GM19193 (cell line): ENCODE data around the gene LAMA4.

Experiments used
- POLR2A ChIP-seq: IDR thresholded peaks from 4 replicates; pipeline ENCODE4 v1.6.1; 2011; ENCODE audit not compliant: insufficient read depth, insufficient read length; ENCODE audit errors: extremely low read depth

LAMA4 gene

DNA sequence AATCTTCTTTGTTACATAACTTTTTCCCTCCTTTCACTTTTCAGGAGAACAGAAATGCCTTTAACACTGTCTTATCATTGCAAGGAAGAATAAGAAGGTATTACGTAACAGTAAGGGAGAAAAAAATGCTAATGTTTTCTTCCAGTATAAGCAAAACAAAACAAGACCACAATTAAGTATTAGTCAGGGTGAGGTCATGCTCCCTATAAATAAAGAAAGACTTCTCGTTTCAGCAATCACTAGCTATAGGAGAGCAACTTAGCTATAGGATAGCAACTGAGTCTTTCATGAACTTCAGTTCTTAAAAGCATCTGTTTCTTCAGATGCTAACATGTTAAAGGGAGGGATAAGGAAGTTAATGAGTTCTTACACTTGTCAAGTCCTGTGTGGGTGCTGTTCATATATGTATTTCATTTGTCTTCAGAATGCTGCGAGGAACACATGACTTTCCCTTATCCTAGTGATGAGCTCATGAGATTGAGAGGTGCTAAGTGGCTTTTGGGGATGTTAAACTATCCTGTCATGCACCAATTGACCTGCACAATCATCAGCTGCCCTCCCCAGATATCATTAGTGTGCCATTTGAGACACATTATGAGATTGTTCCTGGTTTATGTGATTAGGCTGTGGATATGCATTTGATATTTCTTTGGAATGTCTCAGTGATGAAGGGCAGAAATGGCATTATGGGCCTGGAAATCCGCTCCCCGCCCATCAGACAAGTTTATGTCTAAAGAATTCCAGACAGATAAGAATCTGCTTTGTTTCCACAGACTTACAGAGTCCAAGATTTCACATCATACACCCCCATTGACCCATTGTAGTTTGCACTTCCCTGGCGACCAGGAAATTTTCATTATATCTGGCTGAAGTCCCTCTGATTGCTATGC lies 37.5 kb downstream of the LAMA4 start:
- no peak for TF ChIP-seq POLR2A

DNA sequence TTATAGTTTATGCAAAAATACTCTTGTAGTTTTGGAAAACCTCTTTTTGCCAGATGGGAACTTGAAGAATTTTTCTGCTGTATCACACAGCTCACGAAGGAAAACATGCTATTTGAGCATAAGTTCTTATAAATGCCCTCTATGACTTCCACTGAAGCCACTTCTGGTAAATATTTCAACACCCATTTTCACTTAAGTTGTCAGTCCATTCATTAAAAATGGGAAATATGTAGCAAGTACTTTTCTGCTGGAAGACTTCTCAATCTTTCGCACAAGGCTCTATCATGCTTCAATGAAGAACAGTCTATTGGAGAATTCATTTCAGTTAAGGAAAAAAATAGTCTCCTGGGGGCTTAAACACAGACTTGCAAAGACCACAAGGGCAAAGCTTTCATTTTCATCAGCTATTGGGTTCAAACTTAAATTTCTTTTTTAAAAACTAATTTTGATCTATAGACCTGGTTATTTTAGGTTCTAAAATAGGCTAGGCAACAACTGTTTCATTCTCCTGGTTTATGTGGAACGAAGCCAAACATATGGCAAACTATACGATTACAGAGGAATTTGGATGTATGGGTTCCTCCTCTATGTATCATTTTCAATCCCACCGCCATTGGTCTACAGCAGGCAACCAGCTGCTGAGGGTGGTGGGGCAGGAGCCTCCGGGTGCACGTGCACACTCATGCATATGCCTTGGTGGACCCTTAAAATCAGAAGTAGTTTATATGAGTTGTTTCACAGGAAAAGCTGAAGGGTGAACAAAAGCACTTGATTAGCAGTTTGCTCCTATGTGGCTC lies 38.7 kb downstream of the LAMA4 start:
- TF ChIP-seq POLR2A = no peak

DNA sequence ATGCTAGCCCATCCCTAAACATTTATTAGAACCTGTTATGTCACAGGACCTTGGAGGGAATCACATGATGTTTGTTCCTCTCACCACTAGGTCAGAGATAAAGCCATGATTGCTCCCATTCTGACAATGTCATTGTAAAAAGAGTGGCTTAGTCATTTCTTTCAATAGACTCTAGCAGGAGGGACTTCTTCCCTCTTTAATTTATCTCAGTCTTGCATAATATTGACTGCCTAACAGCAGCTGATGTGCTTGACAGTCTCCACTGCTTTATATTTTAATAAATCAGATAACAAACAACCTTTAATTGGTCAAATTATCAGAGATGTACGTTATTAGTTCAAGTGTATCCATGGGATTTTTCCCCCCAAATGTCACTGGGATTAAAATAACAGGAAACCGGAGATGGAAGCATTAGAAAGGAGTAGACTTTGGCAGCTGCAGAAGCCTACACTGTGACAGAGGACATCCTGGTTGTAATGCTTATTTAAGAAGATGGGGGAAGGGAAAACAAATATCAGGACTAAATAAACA lies 39.6 kb downstream of the LAMA4 start:
- TF ChIP-seq POLR2A = no peak

DNA sequence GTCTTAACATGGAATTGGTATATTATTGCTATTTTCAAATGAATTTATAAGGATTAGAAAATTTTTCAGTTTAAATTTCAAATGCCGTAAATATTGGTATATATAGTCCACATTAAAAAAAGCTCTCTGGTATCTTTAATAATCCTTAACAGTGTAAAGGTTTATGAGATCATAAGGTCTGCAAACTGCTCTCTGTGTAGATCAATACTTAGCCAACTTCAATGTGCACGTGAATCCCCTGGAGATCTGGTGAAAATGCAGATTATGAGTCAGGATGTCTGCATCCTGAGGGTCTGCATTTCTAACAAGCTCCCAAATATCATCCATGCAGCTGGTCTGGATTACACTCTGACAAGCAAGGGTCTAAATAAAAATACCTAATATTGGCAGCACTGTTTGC lies 43.5 kb downstream of the LAMA4 start:
- no peak for TF ChIP-seq POLR2A

DNA sequence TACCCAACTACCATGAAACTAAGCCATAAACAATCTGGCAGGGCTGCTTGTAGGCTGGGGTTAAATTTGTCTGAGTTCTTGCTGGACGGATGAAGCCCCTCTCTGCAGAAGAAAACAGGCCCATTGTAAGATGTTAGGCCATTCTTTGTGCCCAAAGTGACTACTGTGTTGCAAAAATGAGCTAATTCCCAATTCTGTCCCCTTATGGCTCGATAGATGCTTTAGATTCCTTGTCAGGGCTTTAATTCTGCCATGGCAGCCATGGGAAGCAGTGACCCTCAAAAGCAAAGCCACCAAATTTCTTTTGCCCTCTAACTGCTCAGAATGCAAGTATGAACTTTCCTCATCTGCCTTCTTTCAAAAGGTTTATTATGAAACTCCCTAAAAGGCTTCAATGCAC lies 45.2 kb downstream of the LAMA4 start:
- no peak for TF ChIP-seq POLR2A

DNA sequence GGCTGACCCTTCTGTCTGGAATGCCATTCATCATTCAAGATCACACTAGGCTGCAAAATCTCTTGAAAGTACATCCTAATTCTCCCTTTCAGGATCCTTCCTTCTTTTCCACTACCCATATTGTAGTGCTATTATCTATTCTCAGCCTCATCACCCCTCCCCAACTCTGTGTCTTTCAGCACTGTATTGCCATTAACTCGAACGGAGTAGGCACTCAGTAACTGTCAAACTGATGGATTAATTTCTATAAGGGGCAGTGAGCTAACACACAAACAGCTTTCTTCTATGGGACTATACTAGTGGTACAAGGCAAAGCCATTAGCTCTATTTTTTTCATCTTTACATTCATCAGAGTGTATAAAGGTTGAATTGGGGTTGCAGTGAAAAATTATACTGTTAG lies 46.6 kb downstream of the LAMA4 start:
- TF ChIP-seq POLR2A = no peak

DNA sequence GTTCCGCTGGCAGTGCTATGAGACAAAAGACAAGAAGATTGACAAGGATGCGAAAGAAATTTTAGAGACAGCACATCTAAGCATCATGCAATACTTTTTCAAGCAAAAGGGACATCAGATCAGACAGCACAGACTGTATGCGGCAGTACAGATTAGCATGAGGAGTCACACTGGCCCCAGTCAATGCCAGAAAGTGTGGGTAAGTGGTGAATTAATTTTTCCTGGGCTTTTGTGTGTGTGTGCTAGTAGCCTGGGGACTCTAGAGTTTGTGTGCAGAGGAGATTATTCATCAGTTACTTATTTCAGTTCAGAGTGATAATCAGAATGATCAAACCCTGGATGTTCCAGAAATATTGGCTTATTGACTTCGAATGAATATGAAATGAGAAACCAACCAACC lies 47.2 kb downstream of the LAMA4 start:
- no peak for TF ChIP-seq POLR2A

DNA sequence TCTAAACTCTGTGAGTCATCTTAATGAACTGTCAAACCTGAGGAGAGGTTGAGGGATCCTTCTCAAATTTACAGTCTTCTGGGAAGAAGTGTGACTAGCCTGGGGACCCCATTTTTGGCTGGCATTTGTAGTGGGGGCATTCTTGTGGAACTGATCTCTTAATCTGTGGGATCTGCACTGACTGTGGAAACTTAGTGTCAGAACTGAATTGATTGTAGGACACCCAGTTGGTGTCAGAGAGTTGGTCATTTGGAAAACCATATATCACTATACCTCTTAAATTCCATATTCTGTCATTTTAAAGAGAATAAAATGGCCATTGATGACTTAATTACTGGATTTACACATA lies 48.3 kb downstream of the LAMA4 start:
- no peak for TF ChIP-seq POLR2A

DNA sequence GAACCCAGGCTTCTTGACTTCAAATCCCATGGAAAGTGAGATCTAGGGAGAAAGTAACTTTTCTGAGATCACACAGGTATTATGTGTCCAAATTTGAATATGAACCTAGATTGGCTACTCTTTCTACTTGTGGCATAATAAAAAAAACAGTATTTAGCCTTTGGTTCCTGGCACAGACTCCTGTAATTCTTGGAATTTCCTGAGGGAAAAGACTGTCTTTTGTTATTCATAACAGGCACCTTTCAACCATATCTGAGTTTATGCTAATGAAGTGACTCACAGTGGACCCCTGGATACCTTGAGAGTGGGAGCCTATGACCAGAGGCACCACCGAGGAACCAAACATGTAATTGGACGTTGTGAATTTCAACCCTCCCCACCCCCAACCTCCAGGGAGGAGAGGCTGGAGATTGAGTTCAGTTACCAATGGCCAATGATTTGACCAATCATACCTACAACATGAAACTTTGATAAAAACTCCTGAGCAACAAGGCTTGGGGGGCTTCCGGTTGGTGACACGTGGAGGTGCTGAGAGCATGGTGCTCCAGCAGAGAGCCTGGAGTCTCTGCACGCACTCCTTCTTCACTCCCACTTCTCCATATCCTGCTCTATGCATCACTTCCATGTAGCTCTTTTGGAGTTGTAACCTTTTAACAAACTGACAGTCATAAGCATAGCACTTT lies 48.8 kb downstream of the LAMA4 start:
- TF ChIP-seq POLR2A = no peak

DNA sequence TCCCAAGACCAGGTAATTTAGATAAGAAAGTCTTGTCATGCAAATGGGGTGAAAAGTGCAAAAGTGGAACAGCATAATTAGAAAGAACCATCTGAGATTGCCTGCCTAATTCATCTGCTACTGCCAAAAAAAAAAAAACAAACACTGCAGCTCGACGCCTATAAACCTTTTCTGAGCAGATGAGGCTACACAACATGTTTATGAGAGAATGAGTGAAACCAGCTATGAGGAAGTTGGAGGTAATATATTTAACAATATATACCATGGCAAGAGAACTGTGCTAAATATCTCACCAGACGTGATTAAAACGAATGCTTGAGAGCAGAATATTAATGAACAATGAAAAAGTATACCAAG lies 50.0 kb downstream of the LAMA4 start:
- TF ChIP-seq POLR2A = no peak

DNA sequence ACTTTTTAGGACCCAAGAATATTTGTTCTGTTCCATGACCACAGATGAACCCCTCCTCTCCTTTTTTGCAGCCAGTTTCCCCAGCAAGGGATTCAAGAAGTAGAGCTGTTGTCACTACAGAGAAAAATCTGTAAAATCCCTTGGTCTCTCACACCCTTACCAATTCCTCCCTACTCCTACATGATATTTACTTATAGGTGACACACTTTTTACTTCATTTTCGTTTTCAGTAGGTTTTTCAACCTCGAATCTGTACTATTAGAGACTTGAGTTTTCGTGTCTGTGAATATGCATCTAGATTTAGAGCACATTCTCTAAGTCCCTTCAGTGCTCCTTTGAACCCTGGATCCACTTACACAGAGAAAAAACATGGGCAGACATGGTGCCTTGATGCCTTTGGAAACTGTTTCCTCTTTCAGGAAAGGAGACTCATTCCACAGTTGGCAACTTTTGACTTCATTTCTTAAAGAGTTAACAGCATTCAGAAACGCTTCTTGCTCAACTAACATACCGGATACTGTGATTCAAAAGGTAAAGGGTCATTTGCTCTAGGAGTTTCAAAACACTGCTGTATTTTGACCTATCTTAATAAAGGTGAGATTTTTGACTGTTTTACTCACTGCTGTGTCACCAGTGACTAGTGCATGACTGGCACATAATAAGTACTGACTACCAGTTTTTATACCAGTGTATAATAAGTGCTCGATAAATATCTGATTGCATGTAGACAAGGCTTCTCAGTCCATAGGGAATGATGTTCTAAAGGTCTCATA lies 50.6 kb downstream of the LAMA4 start:
- no peak for TF ChIP-seq POLR2A

DNA sequence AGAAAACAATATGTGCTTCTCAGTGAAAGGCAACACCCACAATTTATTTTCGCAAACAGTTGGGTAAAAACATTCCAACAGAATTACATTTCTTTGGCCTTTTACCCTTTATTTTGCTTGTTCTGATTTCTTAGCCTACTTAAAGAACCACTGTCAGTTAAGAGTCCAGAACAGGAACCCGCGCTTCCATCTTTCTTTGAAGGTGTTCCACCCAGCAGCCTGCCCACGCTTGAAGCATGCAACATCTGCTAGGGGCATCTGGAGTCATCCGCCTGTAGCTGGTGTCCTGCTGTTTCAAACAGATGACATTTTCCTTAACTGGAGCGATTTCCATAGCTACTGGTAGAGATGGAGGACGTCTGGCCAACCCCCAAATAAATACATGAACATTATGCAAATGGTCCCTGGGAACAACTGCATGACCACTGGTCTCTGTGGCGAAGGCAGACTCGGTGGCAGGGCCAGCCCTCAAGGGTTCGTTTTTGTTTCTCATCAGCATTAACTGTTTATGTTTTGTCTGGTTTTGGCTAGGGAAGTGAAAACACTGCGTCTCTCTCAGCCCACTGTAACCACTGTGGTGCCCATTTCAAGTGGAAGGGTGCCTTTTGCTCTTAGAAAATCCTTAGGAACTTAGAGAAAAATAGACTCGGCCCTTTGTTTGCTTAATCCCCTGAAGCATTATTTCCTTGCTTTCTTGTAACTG lies 51.6 kb downstream of the LAMA4 start:
- TF ChIP-seq POLR2A = no peak

DNA sequence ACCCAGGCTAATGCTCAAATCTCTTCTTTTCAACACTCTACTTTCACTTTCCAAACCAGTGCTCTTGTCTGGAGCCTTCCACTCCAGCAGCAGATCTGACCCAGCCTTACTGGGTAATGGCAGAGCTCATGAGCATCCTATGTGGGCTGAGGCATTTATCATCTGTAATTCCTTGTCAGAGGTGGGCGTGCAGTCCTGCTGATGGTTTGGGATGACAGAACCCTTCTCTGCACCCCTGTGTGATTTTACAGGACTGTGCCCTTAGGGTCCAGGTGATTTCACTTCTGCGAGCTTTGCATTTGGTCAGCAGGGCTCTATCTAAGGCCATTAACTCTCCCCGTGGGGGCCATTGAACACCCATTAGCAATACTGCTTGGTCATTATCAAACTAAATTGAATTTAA lies 55.4 kb downstream of the LAMA4 start:
- TF ChIP-seq POLR2A = no peak

DNA sequence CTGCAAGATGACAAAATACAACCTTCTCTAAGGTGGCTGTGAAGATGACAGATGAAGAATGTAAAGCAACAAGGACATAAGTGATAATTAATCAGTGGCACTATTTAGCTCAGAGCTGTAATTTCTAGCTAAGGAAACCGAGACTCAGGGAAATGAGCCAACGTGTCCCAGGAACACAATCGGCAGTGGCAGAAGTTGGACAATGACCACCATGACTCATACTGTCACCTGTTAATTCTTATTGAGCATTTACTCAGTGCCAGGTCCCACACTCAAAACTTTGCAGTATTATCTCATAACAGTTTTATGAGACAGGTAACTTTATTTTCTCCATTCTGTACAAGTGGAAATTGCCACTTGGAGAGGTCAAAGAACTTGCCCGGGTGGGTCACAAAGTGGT lies 55.8 kb downstream of the LAMA4 start:
- no peak for TF ChIP-seq POLR2A
